Coronary artery (tissue), 2 donors: ENCODE results near the gene TCF7.

Experiments used
- DNase-seq: peaks from one replicate; pipeline ENCODE4 v3.0.0-alpha.2; 2017; ENCODE audit warnings: low spot score
- H3K27ac ChIP-seq, 2 donors: fragments of 200-600 bp; sonication (generic); one replicate each; pipeline ENCODE4 v1.5.1; 2016 to 2019
- H3K4me3 ChIP-seq: fragments of 200-600 bp; sonication (generic); 2 replicates; pipeline ENCODE4 v1.5.1; 2016; ENCODE audit warnings: mild to moderate bottlenecking, moderate library complexity
- TF ChIP-seq, protein P1 (sequence below): fragments of 200-600 bp; sonication (generic); IDR thresholded peaks from one replicate; pipeline ENCODE4 v1.5.1; 2019; ENCODE audit warnings: antibody characterized with exemption

Gene TCF7

DNA sequence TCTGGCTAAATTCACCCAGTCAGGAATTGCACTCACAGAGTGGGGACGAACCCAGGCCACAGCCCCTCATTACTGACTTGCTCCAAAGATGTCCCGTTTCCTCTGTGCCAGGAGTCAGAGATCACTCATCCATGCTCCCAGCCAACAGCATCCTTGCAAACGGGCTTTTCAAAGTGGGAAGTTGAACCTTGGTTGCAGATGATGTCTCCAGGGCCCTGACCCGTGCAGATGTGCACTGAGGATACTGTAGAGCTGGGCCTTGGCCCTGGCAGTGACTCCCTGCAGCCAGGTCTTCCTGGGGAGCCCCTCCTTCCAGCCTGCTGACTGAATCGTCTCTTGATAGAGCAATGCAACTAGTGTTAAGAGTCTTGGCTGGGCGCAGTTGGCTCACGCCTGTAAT is 22.3 kb downstream of the TCF7 start:
- TF ChIP-seq, protein P1, sequence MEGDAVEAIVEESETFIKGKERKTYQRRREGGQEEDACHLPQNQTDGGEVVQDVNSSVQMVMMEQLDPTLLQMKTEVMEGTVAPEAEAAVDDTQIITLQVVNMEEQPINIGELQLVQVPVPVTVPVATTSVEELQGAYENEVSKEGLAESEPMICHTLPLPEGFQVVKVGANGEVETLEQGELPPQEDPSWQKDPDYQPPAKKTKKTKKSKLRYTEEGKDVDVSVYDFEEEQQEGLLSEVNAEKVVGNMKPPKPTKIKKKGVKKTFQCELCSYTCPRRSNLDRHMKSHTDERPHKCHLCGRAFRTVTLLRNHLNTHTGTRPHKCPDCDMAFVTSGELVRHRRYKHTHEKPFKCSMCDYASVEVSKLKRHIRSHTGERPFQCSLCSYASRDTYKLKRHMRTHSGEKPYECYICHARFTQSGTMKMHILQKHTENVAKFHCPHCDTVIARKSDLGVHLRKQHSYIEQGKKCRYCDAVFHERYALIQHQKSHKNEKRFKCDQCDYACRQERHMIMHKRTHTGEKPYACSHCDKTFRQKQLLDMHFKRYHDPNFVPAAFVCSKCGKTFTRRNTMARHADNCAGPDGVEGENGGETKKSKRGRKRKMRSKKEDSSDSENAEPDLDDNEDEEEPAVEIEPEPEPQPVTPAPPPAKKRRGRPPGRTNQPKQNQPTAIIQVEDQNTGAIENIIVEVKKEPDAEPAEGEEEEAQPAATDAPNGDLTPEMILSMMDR, result no peak
- Histone ChIP-seq H3K27ac (no peak overlapping the region), H3K4me3 (no peak overlapping the region)
- peak; percentile 41 for DNase-seq

DNA sequence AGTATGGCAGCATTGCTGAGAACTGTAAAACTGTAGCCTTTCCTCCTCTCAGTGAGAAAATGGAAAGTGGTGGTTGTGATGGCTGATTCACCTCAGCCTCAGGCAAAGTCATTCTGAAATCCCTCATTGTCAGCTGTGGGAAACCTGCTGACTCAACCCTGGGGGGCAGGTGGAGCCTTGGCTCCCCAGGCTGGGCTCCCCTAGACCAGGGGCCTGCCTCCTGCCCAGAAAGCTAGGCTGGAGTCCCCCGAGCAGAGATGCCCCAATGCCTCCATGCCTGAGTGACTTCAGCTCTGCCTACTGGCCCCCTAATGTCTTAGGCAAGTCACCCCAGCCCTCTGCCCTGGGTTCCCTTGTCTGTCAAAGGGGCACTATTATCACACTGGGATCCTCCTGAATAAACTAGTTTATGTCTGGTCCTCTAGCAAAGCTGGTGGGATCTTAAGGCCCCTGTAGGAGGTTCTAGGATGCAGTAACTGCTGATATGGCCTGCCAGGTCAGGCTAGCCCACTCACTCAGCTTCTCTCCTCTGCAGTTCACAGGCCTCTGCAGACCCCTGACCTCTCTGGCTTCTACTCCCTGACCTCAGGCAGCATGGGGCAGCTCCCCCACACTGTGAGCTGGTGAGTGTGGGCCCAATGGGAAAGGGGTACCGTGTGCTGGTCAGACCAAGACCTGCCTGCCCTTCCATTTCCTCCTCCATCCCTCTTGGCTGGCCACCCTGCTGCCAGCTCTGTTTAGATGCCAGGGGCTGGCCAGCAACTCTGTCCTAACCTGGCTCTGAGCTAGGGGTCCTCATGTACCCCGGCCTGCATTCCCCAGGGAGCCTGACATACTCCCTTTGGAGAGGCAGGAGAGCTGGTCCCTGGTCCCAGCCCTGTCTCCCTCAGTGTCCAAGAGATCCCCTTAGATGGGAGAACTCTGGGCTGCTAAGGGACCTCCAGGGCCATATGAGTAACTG is 24.2 kb downstream of the TCF7 start:
- TF ChIP-seq, protein P1, result no peak
- DNase-seq, result peak; percentile 64
- Histone ChIP-seq H3K4me3 (no peak overlapping the region), H3K27ac (peak overlapping the region in 1 of 2 donors; percentile 4)

DNA sequence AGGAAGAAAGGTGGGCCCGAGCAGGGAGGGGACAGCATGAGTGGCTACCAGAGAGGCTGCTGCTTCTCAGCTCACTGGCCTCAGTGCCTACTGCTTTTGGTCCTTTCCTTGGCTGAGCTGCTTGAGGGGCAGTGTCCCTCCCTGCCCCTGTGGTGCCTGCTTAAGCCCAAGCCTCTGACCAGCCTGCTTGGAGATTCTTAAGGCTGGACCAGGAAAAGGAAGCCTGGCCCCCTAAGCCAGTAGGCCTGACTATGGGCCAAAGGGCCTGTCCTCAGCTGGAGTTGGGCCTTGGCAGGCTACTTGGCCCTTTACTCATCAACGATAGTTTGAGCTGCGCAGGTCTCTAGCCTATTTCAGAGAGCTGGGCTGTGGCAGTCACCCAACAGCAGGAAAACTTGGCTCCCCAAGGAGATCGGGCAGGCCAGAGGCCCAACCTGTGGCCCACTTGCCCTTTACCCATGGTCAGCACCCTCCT is 24.9 kb downstream of the TCF7 start:
- H3K4me3 ChIP-seq, result no peak overlapping the region
- TF ChIP-seq, protein P1, result no peak
- no peak overlapping the region for H3K27ac ChIP-seq
- DNase-seq, result peak; percentile 64

DNA sequence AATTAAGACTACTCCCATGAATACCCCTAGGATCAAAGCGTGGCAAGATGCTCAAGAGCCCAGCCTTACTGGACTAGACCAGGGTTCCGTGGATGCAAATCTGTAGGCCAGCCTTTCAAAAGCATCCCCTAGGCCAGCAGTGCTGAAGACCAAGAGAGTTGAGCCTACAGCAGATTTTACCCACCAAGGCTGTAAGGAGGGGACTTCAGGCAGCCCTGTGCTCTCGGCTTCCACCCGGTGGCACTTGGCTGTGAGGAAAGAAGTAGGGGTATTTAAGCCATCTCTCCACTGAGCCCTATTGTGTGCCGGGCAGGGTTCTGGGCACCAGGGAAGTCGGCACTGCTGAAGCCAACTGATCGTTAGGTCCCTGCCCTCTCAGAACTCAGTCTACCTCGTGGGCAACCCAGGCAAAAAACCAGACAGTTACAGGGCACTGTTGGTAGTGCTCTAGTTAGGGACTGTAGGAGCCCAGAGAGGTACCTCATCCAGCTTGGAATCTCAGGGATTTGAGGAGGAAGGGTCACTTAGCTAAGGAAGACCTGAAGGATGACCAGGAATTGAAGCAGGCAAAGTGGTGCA is 25.5 kb downstream of the TCF7 start:
- TF ChIP-seq, protein P1, result no peak
- H3K27ac ChIP-seq, result no peak overlapping the region
- DNase-seq, result peak; percentile 38

DNA sequence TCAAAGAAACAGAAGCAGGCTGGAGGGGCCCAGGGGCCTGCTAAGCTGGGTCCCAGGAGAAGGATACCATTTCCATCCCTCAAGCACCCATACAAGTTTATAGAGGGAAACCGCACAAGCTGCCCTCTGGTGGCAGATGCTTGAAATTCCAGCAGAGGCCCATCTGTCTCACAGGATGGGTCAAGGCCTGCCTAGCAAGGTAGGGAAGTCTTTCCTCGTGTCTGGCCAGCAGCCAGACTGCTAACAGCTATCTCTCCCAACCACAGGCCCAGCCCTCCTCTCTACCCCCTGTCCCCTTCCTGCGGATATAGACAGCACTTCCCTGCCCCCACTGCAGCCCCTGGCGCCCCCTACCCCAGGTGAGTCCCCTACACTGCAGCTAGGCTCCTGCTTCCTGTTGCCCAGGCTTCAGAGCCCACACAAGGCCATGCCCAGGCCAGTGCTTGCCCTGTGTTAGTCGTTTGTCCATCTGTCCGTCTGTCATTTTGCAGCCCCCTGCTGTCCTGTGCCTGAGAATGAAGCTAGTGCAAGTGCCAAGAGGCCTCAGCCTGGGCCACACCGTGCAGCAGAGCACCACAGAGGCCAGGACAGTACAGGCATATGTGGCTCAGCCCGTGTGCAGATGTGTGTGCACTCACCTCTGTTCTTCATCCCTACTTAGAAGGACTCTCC is 26.2 kb downstream of the TCF7 start:
- no peak for DNase-seq
- Histone ChIP-seq H3K27ac (no peak overlapping the region), H3K4me3 (no peak overlapping the region)
- TF ChIP-seq, protein P1, result peak; percentile 55

More for the DNA sequence above, 25.5 kb downstream of the TCF7 start:
- H3K4me3 ChIP-seq, result no peak overlapping the region

DNA sequence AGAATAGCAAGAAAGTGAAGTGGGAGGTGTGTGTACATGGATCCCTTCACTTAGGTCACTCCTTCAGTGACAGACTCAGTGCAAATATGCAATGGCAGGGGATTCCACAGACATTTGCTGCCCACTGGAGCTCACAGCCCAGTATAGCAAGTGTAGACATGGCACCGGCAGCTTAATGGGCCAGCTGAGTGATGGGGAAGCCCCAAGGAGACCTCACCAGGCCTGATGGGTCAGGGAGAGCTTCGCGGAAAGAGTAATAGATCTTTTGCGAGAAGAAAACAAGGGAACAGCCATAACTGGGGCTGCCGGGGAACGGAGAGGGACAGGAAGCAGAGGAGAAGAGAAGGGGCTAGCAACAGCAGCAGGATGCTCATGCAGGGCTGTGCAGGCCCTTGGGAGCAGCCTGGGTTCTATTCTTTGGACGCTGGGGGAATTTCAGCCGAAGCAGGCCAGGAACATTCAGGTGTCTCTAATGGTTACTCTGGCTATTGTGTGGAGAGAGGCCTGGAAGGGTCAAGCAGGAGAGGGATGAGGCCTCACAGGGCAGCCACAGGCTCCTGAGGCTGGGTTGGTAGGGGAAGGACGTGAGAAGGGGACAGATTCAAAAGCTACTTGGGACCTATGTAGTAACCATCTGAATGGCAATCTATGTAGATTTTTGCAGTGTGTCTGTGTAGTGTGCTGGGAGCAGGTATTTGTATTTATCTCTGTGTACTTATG is 27.0 kb downstream of the TCF7 start:
- H3K27ac ChIP-seq, result no peak overlapping the region
- TF ChIP-seq, protein P1, result no peak
- no peak for DNase-seq
- H3K4me3 ChIP-seq, result no peak overlapping the region
